Activated naive CD8-positive, alpha-beta T cell treated with anti-CD3 and anti-CD28 coated beads, Interleukin-2, amount 10 ng/mL, durations not matched to agents 7 days and 5 days (primary cell): ENCODE results near the gene ATP8A2. TPM values are rescaled to one million over a fixed set of nuclear protein-coding genes. Genes with fewer than 3 reads are reported as not detected.
"Not testable (repeated sequence)": the region's sequence is repeated elsewhere in the genome, so short reads cannot be mapped to it uniquely, and the experiment has no call there.

Experiments
- ATAC-seq: fragments of 150-1000 bp; cut with Tn5 transposase; one replicate; pipeline ENCODE4 v1.10.0; 2021; ENCODE audit warnings: low read depth, moderate library complexity
- POLR2A ChIA-PET: fragments of 350-600 bp; sonication (Branson Sonifier 250); formaldehyde crosslinking; loops from one replicate; lab custom pipeline; 2021; ENCODE audit warnings: antibody characterized with exemption; lab: Charles Lee
- DNase-seq: peaks from one replicate; pipeline ENCODE4 v3.0.0; 2021
- H3K27ac Mint-ChIP-seq: one replicate; pipeline ENCODE4 v1.8.0; 2022; ENCODE audit warnings: mild to moderate bottlenecking, mixed read lengths
- H3K27me3 Mint-ChIP-seq: one replicate; pipeline ENCODE4 v1.8.0; 2022; ENCODE audit warnings: mild to moderate bottlenecking, moderate library complexity, mixed read lengths
- H3K36me3 Mint-ChIP-seq: one replicate; pipeline ENCODE4 v1.8.0; 2021; ENCODE audit warnings: mild to moderate bottlenecking, mixed read lengths
- H3K4me1 Mint-ChIP-seq: one replicate; pipeline ENCODE4 v1.8.0; 2021; ENCODE audit warnings: mixed read lengths
- H3K4me3 Mint-ChIP-seq: one replicate; pipeline ENCODE4 v1.8.0; 2022; ENCODE audit warnings: mild to moderate bottlenecking, moderate library complexity, mixed read lengths
- H3K9me3 Mint-ChIP-seq: one replicate; pipeline ENCODE4 v1.8.0; 2021; ENCODE audit warnings: mixed read lengths
- total RNA-seq, 2 experiments: library from RNA; stranded (reverse); gene quantifications; one replicate each; pipeline ENCODE4 v1.2.3, GENCODE V29; 2021

Gene ATP8A2
- total RNA-seq, 2 experiments from 2014 or later, result 1.4 to 1.7 TPM

- Mint-ChIP-seq H3K4me3 (no peak overlapping the region), H3K27ac (no peak overlapping the region), H3K9me3 (no peaks in the 10 kb centered on the region), H3K4me1 (peaks cover 1% of the 10 kb centered on the region), H3K27me3 (no peaks in the 10 kb centered on the region), H3K36me3 (no peaks in the 10 kb centered on the region)
- ATAC-seq (no peak), DNase-seq (no peak)
- POLR2A ChIA-PET, result no interaction called here
Measured at GRCh38 chr13:25948910-25949309, 577.1 kb downstream of the ATP8A2 start.

GRCh38 chr13:25951831-25952230, 580.1 kb downstream of the ATP8A2 start:
- POLR2A ChIA-PET, result no interaction called here
- Mint-ChIP-seq H3K4me1 (no peaks in the 10 kb centered on the region), H3K9me3 (peaks cover 8% of the 10 kb centered on the region), H3K4me3 (no peak overlapping the region), H3K36me3 (no peaks in the 10 kb centered on the region), H3K27me3 (no peaks in the 10 kb centered on the region), H3K27ac (no peak overlapping the region)
- no peak for ATAC-seq
- no peak for DNase-seq

- H3K27ac Mint-ChIP-seq, result not testable (repeated sequence)
Measured at GRCh38 chr13:25954080-25954479, 582.3 kb downstream of the ATP8A2 start.

GRCh38 chr13:25954943-25955342, 583.2 kb downstream of the ATP8A2 start:
- H3K27ac Mint-ChIP-seq, DNase-seq, H3K36me3 Mint-ChIP-seq, H3K4me1 Mint-ChIP-seq, H3K27me3 Mint-ChIP-seq, H3K4me3 Mint-ChIP-seq, ATAC-seq, POLR2A ChIA-PET: not testable (repeated sequence)
- peaks cover 17% of the 10 kb centered on the region for H3K9me3 Mint-ChIP-seq

More at GRCh38 chr13:25954080-25954479, 582.3 kb downstream of the ATP8A2 start:
- H3K4me1 Mint-ChIP-seq, H3K36me3 Mint-ChIP-seq, H3K4me3 Mint-ChIP-seq, H3K27me3 Mint-ChIP-seq, POLR2A ChIA-PET, DNase-seq, ATAC-seq: not testable (repeated sequence)
- H3K9me3 Mint-ChIP-seq, result peaks cover 13% of the 10 kb centered on the region

GRCh38 chr13:25958986-25959385, 587.2 kb downstream of the ATP8A2 start:
- peaks cover 7% of the 10 kb centered on the region for H3K4me1 Mint-ChIP-seq
- H3K27me3 Mint-ChIP-seq, result no peaks in the 10 kb centered on the region
- DNase-seq, result no peak
- no peak overlapping the region for H3K4me3 Mint-ChIP-seq
- peak overlapping the region; percentile 59 for H3K27ac Mint-ChIP-seq
- POLR2A ChIA-PET, result no interaction called here
- H3K9me3 Mint-ChIP-seq, result peaks cover 17% of the 10 kb centered on the region
- no peak for ATAC-seq
- H3K36me3 Mint-ChIP-seq, result no peaks in the 10 kb centered on the region

- Mint-ChIP-seq H3K4me3 (no peak overlapping the region), H3K27ac (peak overlapping the region; percentile 41), H3K36me3 (no peaks in the 10 kb centered on the region), H3K4me1 (peaks cover 7% of the 10 kb centered on the region), H3K9me3 (peaks cover 9% of the 10 kb centered on the region), H3K27me3 (peaks cover 3% of the 10 kb centered on the region)
- ATAC-seq (no peak), DNase-seq (no peak)
- POLR2A ChIA-PET, result no interaction called here
Measured at GRCh38 chr13:25961294-25961693, 589.5 kb downstream of the ATP8A2 start.

GRCh38 chr13:25963674-25964073, 591.9 kb downstream of the ATP8A2 start:
- DNase-seq (no peak), ATAC-seq (no peak)
- H3K4me1 Mint-ChIP-seq, result peaks cover 7% of the 10 kb centered on the region
- H3K27ac Mint-ChIP-seq, result no peak overlapping the region
- H3K4me3 Mint-ChIP-seq, result no peak overlapping the region
- POLR2A ChIA-PET, result interaction anchor here (0.6 kb wide), 1 partner anchor 98 kb away, joined by 3 read pairs; no protein-coding TSS in a partner anchor
- H3K27me3 Mint-ChIP-seq, result peaks cover 6% of the 10 kb centered on the region
- H3K9me3 Mint-ChIP-seq, result peaks cover 3% of the 10 kb centered on the region
- no peaks in the 10 kb centered on the region for H3K36me3 Mint-ChIP-seq

GRCh38 chr13:25965596-25965995, 593.8 kb downstream of the ATP8A2 start:
- H3K4me1 Mint-ChIP-seq, result peaks cover 3% of the 10 kb centered on the region
- H3K9me3 Mint-ChIP-seq, result no peaks in the 10 kb centered on the region
- no peak for ATAC-seq
- POLR2A ChIA-PET, result no interaction called here
- no peak for DNase-seq
- peaks cover 6% of the 10 kb centered on the region for H3K27me3 Mint-ChIP-seq
- H3K4me3 Mint-ChIP-seq, result no peak overlapping the region
- no peaks in the 10 kb centered on the region for H3K36me3 Mint-ChIP-seq
- H3K27ac Mint-ChIP-seq, result no peak overlapping the region

- DNase-seq (no peak), ATAC-seq (no peak)
- Mint-ChIP-seq H3K9me3 (no peaks in the 10 kb centered on the region), H3K36me3 (no peaks in the 10 kb centered on the region), H3K27ac (no peak overlapping the region), H3K4me1 (peaks cover 6% of the 10 kb centered on the region), H3K4me3 (no peak overlapping the region), H3K27me3 (peaks cover 6% of the 10 kb centered on the region)
- POLR2A ChIA-PET, result no interaction called here
Measured at GRCh38 chr13:25966086-25966485, 594.3 kb downstream of the ATP8A2 start.

- H3K9me3 Mint-ChIP-seq, result no peaks in the 10 kb centered on the region
- no peaks in the 10 kb centered on the region for H3K36me3 Mint-ChIP-seq
- no peak for ATAC-seq
- POLR2A ChIA-PET, result no interaction called here
- no peak overlapping the region for H3K27ac Mint-ChIP-seq
- DNase-seq, result no peak
- H3K4me1 Mint-ChIP-seq, result peaks cover 12% of the 10 kb centered on the region
- peaks cover 6% of the 10 kb centered on the region for H3K27me3 Mint-ChIP-seq
- H3K4me3 Mint-ChIP-seq, result no peak overlapping the region
Measured at GRCh38 chr13:25967144-25967543, 595.4 kb downstream of the ATP8A2 start.

- ATAC-seq, result peak; percentile 25
- POLR2A ChIA-PET, result interaction anchor here (1.0 kb wide), 1 partner anchor 72 kb away, joined by 3 read pairs; no protein-coding TSS in a partner anchor
- Mint-ChIP-seq H3K27ac (peak overlapping the region; percentile 77), H3K4me3 (no peak overlapping the region), H3K4me1 (peaks cover 34% of the 10 kb centered on the region), H3K36me3 (no peaks in the 10 kb centered on the region), H3K9me3 (no peaks in the 10 kb centered on the region), H3K27me3 (peaks cover 3% of the 10 kb centered on the region)
- no peak for DNase-seq
Measured at GRCh38 chr13:25971047-25971446, 599.3 kb downstream of the ATP8A2 start.

- POLR2A ChIA-PET, result interaction anchor here (0.6 to 1.0 kb wide), 2 partner anchors 20 to 73 kb away, joined by 3 read pairs; no protein-coding TSS in a partner anchor
- peaks cover 34% of the 10 kb centered on the region for H3K4me1 Mint-ChIP-seq
- DNase-seq (no peak), ATAC-seq (peak; percentile 86)
- H3K27ac Mint-ChIP-seq, result peak overlapping the region; percentile 77
- H3K36me3 Mint-ChIP-seq, result no peaks in the 10 kb centered on the region
- H3K27me3 Mint-ChIP-seq, result peaks cover 3% of the 10 kb centered on the region
- H3K9me3 Mint-ChIP-seq, result no peaks in the 10 kb centered on the region
- no peak overlapping the region for H3K4me3 Mint-ChIP-seq
Measured at GRCh38 chr13:25971459-25972145, 599.8 kb downstream of the ATP8A2 start.

- POLR2A ChIA-PET, result interaction anchor here (0.5 kb wide), 1 partner anchor 52 kb away, joined by 3 read pairs; no protein-coding TSS in a partner anchor
- H3K4me1 Mint-ChIP-seq, result peaks cover 40% of the 10 kb centered on the region
- H3K27ac Mint-ChIP-seq, result peak overlapping the region; percentile 83
- H3K27me3 Mint-ChIP-seq, result peaks cover 3% of the 10 kb centered on the region
- peak overlapping the region; percentile 72 for H3K4me3 Mint-ChIP-seq
- H3K9me3 Mint-ChIP-seq, result no peaks in the 10 kb centered on the region
- no peak for DNase-seq
- no peak for ATAC-seq
- H3K36me3 Mint-ChIP-seq, result no peaks in the 10 kb centered on the region
Measured at GRCh38 chr13:25973085-25973484, 601.3 kb downstream of the ATP8A2 start.

GRCh38 chr13:25973576-25973975, 601.8 kb downstream of the ATP8A2 start:
- Mint-ChIP-seq H3K36me3 (no peaks in the 10 kb centered on the region), H3K27me3 (no peaks in the 10 kb centered on the region), H3K9me3 (no peaks in the 10 kb centered on the region), H3K4me1 (peaks cover 40% of the 10 kb centered on the region), H3K4me3 (peak overlapping the region; percentile 72), H3K27ac (peak overlapping the region; percentile 83)
- DNase-seq (no peak), ATAC-seq (no peak)
- POLR2A ChIA-PET, result no interaction called here
